Activated CD8-positive, alpha-beta memory T cell treated with anti-CD3 and anti-CD28 coated beads, Interleukin-2, amount 50 U/mL, for 4 hours (primary cell): ENCODE measurements around the gene CCDC171.
"Not testable (repeated sequence)": the region's sequence is repeated elsewhere in the genome, so short reads cannot be mapped to it uniquely, and the experiment has no call there.

ENCODE experiments used
- DNase-seq: peaks from one replicate; pipeline ENCODE4 v3.0.0-alpha.2; 2020

Gene CCDC171

DNA sequence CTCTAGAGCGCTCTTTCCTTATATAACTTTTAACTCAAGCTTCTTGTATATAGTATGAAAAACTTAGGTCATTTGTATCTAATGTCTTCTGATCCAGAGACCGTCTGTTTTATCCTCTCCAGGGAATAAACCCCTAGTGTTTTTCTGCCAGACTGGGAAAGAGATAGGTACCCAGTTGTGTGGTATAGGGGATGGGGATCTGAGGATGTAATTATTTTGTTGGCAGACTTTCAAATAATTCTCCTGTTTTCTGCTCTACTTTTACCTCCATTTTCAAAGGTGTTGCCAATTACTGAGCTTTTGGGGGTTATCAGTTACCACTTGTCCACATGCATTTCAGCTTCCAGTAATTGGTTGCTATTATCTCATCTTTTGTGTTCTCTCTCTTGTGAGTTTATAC is 17.9 kb downstream of the CCDC171 start:
- DNase-seq: no peak

DNA sequence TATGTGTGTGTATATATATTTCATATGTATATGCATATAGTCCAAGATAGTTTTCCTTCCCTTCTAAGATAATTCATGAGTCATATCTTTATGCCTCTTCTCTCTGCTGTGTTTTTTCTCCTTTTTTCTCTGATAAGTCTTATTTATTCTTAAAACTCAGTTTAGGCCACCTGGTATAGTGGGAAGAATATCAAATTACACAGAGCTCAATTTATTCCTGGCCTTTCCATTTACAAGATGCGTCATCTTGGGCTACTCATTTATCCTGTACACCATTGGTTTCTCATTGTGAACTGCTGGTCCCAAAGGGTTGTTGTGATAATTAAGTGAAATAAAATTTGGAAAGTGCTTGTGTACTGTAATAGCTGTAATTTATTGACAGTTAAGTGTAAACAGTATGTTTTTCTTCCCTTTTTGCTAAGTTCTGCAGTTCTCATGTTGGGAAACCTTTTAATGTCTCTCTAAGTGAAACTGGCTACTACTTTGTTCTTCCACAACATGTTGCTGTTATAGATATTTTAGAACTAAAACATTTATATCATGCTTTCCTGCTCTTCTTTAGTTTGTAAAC is 19.4 kb downstream of the CCDC171 start:
- DNase-seq: no peak

DNA sequence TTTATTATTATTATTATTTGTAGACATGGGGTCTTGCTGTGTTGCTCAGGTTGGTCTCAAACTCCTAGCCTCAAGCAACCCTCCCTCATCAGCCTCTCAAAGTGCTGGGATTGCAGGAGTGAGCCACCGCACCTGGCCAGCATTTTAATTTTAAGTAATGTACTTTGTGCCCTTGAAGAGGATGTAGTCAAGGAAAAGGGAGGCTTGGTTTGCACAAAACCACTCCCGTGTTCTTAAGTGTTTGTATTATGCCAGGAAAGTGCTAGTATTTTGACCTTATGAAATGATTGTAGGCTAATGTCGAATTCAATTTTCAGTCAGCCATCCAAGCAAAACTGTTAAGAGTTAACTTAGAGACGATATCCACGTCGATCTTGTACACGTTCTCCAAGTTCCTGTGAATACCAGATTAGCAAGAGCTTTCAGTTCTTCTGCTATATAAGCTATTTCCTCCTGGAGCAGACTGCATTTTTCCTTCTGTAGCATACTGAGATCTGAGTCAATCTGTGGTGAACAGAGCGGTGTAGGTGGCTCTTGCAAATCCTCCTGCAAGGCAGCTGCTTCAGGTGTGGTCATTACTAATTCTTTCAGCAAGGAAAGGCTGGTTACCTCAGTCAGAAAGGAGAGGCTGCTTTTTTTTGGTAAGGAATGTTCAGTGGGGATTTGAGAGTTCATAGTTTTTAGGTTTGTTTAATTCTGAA is 23.7 kb downstream of the CCDC171 start:
- DNase-seq: no peak

DNA sequence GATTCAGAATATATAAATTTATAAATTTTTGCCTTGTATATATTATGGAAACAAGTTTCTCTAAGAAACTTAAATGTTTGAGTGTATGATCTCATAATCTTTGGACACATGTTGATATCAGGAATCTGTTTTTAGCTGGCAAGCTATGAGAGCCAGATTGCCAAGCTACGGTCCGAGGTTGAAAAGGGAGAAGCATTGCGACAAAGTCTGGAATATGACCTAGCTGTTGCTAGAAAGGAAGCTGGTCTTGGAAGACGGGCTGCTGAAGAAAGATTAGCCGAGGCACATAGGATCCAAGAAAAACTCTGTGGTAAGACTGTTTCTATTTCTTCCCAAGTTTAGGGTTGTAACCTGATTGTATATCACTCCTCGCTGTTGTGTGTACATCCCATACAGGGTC is 25.9 kb downstream of the CCDC171 start:
- DNase-seq: no peak

DNA sequence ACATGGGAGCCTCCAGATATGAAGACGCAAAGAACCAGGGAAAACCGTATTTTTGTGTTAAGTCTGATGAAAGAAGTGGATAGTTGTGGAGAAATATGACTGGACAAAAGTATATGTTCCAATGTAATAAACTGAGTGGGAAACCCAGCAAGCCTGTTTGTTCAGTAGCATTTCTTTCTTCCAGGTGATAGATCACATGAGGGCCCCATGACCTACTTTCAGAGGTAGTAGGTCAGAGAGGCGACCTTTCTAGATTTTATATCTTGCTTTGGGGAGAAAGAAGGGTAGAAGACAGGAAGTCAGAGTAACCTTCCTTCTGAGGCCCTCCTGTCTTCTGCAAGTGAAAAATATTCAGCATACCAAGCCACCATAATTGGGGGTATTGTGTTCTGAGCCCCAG is 31.5 kb downstream of the CCDC171 start:
- no peak for DNase-seq

DNA sequence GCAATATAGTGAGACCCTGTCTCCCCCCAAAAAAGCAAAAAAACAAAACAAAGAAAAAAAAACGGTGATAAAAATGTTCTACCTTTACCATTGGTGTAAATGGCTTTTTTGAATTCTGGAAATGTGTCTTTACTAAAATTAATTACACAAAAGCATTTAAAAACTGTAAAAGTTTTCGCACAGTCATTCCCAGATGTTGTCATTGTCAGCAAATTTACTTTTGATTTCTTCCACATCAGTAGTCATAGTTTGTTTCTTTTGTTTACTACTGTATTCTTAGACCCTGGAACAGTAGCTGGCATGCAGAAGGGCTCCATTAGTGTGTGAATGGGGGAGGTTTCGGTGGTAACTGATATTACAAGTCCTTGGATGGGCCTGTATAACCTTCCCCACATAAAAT is 39.5 kb downstream of the CCDC171 start:
- no peak for DNase-seq

DNA sequence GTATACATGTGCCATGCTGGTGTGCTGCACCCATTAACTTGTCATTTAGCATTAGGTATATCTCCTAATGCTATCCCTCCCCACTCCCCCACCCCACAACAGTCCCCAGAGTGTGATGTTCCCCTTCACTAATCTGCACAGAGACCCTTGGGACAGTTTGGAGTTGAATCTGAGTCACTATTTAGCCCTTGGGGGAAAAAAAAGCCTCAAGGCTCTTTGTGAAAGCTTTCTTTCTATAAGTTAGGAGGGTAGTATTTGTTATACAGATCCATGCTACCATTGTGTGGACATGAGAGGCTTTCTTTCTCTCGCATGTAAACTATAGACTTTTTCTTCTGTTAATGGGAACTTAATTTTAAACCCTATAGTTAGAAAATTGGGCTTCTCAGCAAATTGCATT is 40.1 kb downstream of the CCDC171 start:
- DNase-seq: not testable (repeated sequence)

DNA sequence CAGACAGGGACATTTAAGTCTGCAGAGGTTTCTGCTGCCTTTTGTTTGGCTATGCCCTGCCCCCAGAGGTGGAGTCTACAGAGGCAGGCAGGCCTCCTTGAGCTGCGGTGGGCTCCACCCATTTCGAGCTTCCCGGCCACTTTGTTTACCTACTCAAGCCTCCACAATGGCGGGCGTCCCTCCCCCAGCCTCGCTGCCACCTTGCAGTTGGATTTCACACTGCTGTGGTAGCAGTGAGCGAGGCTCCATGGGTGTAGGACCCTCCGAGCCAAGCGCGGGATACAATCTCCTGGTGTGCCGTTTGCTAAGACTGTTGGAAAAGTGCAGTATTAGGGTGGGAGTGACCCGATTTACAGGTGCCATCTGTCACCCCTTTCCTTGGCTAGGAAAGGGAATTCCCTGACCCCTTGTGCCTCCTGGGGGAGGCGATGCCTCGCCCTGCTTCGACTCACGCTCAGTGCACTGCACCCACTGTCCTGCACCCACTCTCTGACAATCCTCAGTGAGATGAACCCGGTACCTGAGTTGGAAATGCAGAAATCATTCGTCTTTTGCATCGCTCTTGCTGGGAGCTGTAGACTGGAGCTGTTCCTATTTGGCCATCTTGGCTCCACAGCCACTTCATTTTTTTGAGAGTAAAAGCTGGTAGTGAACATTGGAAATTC is 48.0 kb downstream of the CCDC171 start:
- DNase-seq: not testable (repeated sequence)

- DNase-seq: no peak
Measured at GRCh38 chr9:15606643-15607472, 54.0 kb downstream of the CCDC171 start.

GRCh38 chr9:15612962-15613361 is 60.1 kb downstream of the CCDC171 start:
- no peak for DNase-seq

DNA sequence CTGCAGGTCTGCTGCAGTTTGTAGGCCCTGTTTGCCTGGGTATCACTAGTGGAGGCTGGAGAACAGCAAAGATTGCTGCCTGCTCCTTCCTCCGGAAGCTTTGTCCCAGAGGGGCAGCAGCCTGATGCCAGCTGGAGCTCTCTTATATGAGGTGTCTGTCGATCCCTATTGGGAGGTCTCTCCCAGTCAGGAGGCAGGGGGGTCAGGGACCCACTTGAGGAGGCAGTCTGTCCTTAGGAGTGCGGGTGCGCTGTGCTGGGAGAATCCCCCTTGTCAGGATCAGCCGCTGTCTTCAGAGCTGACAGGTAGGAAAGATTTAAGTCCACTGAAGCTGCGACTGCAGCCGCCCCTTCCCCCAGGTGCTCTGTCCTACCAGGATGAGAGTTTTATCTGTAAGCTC is 64.9 kb downstream of the CCDC171 start:
- no peak for DNase-seq

DNA sequence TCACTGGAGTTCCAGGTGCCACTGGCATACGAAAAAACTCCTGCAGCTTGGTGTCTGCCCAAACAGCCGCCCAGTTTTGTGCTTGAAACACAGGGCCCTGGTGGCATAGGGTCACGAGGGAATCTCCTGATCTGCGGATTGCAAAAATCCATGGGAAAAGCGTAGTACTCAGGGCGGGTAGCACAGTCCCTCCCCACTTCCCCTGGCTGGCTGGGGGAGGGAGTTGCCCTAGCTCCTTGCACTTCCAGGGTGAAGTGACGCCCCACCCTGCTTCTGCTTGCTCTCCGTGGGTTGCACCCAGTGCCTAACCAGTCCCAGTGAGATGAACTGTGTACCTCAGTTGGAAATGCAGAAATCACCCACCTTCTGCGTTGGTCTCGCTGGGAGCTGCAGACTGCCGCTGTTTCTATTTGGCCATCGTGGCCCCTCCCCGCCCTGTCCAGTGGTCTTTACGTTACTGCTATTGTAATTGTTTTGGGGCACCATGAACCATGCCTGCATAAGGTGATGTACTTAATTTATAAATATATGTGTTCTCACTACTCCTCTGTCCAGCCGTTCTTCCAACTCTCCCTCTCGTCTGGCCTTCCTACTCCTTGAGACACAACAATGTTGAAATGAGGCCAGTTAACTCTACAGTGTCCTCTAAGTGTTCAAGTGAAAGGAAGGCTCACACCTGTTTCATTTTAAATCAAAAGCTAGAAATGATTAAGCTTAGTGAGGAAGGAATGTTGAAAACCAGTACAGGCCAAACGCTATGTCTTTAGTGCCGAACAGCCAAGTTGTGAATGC is 65.9 kb downstream of the CCDC171 start:
- DNase-seq: no peak

GRCh38 chr9:15622318-15622971 is 69.6 kb downstream of the CCDC171 start:
- DNase-seq: no peak

DNA sequence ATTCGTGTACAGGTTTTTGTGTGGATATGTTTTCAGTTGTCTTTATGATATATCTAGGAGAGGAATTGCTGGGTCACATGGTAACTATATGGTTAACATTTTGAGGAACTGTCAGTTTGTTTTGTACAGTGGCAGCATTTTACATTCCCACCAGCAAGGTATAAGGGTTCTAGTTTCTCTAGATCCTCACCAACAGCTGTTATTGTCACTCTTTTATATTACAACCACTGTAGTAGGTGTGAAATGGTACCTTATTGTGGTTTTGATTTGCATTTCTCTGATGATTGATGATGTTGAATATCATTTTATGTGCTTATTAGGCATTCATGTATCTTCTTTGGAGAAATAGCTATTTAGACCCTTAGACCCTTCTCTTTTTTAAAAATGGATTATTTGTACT is 82.9 kb downstream of the CCDC171 start:
- no peak for DNase-seq

- no peak for DNase-seq
Measured at GRCh38 chr9:15640121-15640520, 87.3 kb downstream of the CCDC171 start.

- no peak for DNase-seq
Measured at GRCh38 chr9:15641291-15641690, 88.4 kb downstream of the CCDC171 start.

- DNase-seq: no peak
Measured at GRCh38 chr9:15642369-15642962, 89.6 kb downstream of the CCDC171 start.

- DNase-seq: no peak
Measured at GRCh38 chr9:15670246-15670645, 117.4 kb downstream of the CCDC171 start.

DNA sequence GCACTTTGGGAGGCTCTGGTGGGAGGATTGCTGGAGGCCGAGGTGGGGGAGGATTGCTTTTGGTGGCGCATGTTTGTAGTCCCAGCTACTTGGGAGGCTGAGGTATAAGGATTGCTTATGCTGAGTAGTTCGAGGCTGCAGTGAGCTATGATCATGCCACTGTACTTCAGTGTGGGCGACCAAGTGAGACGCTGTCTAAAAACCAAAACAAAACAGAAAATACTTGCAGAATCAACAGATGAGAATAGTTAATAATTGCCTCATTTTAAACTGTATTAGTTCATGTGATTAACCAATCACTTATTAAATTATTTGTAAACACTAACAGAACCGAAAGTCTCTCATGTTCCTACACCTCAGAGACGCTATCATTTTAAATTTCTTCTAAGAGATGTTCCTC is 118.1 kb downstream of the CCDC171 start:
- no peak for DNase-seq

DNA sequence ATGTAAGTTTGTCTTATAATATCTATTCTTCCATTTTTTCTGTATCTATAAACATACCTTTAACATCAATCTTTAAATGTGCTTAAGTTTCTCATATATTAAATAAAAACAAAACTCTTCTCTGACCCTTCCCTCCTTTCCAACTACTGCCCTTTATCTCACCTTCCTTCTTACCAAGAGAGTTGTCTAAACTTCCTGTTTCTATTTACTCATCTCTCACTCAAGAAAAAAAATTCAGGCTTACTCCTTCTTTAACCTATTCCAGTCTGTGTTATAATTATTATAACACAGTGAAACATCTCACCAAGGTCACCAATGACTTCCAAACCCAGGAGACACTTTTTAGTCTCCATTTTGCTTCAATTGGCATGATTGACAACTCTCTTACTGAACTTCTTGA is 140.9 kb downstream of the CCDC171 start:
- DNase-seq: no peak

GRCh38 chr9:15696979-15697378 is 144.1 kb downstream of the CCDC171 start:
- no peak for DNase-seq

- DNase-seq: no peak
Measured at GRCh38 chr9:15697446-15697851, 144.6 kb downstream of the CCDC171 start.
